ENCODE data around the gene CHRNB1.
"Not testable (repeated sequence)": the region's sequence is repeated elsewhere in the genome, so short reads cannot be mapped to it uniquely, and the experiment has no call there.

Gene CHRNB1

DNA sequence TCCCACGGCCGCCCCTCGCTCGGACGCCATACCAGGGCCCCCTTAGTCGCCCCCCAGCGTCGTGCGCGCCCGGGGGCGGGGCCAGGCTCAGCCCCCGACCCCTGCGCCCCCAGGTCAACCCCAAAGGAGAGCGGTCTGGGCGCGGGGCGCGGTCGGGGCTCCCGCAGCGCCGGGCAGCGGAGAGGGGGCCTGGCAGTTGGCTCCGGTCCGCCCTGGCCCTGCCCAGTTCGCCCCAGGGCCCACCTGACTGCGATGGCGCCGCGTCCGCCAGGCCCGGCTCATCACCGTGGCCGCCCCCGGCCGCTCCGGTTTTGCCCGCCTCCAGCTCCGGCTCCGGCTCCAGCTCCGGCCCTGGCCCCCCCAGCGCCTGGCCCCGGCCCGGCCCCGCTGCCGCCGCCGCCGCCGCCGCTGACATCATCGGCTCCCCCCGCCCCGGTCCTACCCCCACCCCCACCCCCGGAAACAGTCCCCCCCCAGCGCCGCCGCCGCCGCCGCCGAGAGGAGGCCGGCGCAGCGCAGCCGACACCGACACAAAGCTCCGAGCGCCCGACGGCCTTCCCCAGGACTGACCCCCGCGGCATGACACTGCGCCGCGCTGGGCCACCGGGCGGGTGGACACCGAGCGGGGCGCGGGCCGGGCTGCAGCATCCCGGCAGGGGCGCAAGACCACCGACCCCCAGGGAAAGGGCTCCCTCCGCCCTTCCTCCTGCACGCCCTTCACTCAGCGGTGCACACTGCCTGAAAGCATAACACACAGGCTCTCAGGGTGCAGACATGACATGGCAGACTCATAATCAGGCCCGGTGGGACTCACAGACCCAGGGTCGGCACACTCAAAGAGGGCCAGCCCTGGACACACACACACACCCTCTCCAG is 34.6 kb downstream of the CHRNB1 start, which contains the start of gene ZBTB4:
Gene ZBTB4, minus strand, starts transcription at position 419 of the 876 bp plus-strand sequence. CDS start 12,830 bp downstream, outside the sequence.
- no peaks in the 10 kb centered on the region for H3K27me3 Mint-ChIP-seq
- no peaks in the 10 kb centered on the region for H3K9me3 Mint-ChIP-seq
- H3K27ac Mint-ChIP-seq = peak within 1 kb of the TSS; percentile 100
- peaks cover 66% of the 10 kb centered on the region for H3K4me1 Mint-ChIP-seq
- H3K36me3 Mint-ChIP-seq = peaks cover 5% of the 10 kb centered on the region
- ATAC-seq = peak; percentile 21
- H3K4me3 Mint-ChIP-seq = peak within 1 kb of the TSS; percentile 85

DNA sequence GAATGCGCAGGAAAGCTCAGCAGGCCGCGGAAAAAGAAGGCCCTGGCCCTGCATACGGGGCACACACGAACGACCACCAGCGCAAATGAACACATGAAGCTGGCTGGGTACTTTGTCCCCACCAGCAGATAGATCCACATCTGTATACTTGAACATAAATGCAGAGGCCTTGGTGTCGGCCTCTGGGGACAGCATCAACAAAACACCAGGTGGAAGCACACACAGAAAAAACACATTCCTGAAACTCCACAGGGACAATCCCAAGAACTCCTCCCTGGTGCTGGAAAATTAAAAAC is 35.2 kb downstream of the CHRNB1 start:
- Mint-ChIP-seq H3K27ac (peak overlapping the region; percentile 100), H3K27me3 (no peaks in the 10 kb centered on the region), H3K9me3 (no peaks in the 10 kb centered on the region), H3K4me3 (peak overlapping the region; percentile 81), H3K4me1 (peaks cover 72% of the 10 kb centered on the region), H3K36me3 (peaks cover 5% of the 10 kb centered on the region)
- no peak for ATAC-seq

GRCh38 chr17:7481275-7481674 is 36.4 kb downstream of the CHRNB1 start, which contains the start of gene SLC35G6:
SLC35G6 (plus strand) TSS chr17:7481446; CDS start chr17:7481517, 71 bp downstream.
- not testable (repeated sequence) for H3K9me3 Mint-ChIP-seq, H3K27me3 Mint-ChIP-seq, H3K36me3 Mint-ChIP-seq, ATAC-seq
- peak within 1 kb of the TSS; percentile 100 for H3K27ac Mint-ChIP-seq
- H3K4me1 Mint-ChIP-seq = peaks cover 74% of the 10 kb centered on the region
- H3K4me3 Mint-ChIP-seq = peak within 1 kb of the TSS; percentile 81

- Mint-ChIP-seq H3K4me1 (peaks cover 73% of the 10 kb centered on the region), H3K27ac (peak overlapping the region; percentile 100), H3K4me3 (peak overlapping the region; percentile 99)
- H3K36me3 Mint-ChIP-seq, H3K9me3 Mint-ChIP-seq, ATAC-seq, H3K27me3 Mint-ChIP-seq: not testable (repeated sequence)
Measured at GRCh38 chr17:7481842-7482741, 37.2 kb downstream of the CHRNB1 start.

- peaks cover 73% of the 10 kb centered on the region for H3K4me1 Mint-ChIP-seq
- H3K9me3 Mint-ChIP-seq, ATAC-seq, H3K27me3 Mint-ChIP-seq, H3K36me3 Mint-ChIP-seq: not testable (repeated sequence)
- H3K4me3 Mint-ChIP-seq = peak overlapping the region; percentile 99
- peak overlapping the region; percentile 100 for H3K27ac Mint-ChIP-seq
Measured at GRCh38 chr17:7482742-7483088, 37.9 kb downstream of the CHRNB1 start.

GRCh38 chr17:7483255-7484066 is 38.6 kb downstream of the CHRNB1 start:
- H3K27ac Mint-ChIP-seq = peak overlapping the region; percentile 100
- peak; percentile 81 for ATAC-seq
- H3K36me3 Mint-ChIP-seq = no peaks in the 10 kb centered on the region
- H3K27me3 Mint-ChIP-seq = no peaks in the 10 kb centered on the region
- H3K4me1 Mint-ChIP-seq = peaks cover 71% of the 10 kb centered on the region
- no peaks in the 10 kb centered on the region for H3K9me3 Mint-ChIP-seq
- peak overlapping the region; percentile 99 for H3K4me3 Mint-ChIP-seq

GRCh38 chr17:7484067-7484918 is 39.4 kb downstream of the CHRNB1 start, which contains the start of gene POLR2A:
POLR2A (plus strand) TSS chr17:7484366.
- Mint-ChIP-seq H3K27me3 (no peaks in the 10 kb centered on the region), H3K27ac (peak within 1 kb of the TSS; percentile 100)
- peak; percentile 84 for ATAC-seq

GRCh38 chr17:7484919-7485377 is 40.1 kb downstream of the CHRNB1 start:
- peaks cover 9% of the 10 kb centered on the region for H3K36me3 Mint-ChIP-seq

More at GRCh38 chr17:7484067-7484918, 39.4 kb downstream of the CHRNB1 start, which contains the start of gene POLR2A:
- Mint-ChIP-seq H3K36me3 (peaks cover 7% of the 10 kb centered on the region), H3K4me3 (peak within 1 kb of the TSS; percentile 99), H3K4me1 (peaks cover 74% of the 10 kb centered on the region), H3K9me3 (no peaks in the 10 kb centered on the region)

DNA sequence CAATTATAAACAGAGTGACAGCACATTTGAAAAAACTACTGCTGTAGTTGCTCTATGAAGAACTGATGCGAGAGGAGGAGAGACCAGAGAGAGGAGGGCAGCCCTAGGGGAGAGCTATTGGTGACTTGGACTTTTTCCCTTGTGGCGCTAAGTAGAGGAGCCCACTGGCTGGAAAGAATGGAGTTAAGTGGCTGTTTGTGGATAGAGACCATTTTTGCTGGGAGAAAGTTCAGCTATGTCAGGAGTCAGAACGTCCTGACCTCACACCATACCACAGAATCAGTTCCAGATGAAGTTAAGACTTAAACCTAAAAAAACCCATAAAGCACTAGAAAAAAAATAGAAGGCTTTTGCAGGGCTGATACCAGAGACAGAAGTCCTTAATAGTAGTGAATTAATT is 41.3 kb downstream of the CHRNB1 start:
- peaks cover 82% of the 10 kb centered on the region for H3K4me1 Mint-ChIP-seq
- no peaks in the 10 kb centered on the region for H3K27me3 Mint-ChIP-seq
- peaks cover 14% of the 10 kb centered on the region for H3K36me3 Mint-ChIP-seq
- no peaks in the 10 kb centered on the region for H3K9me3 Mint-ChIP-seq
- peak overlapping the region; percentile 76 for H3K4me3 Mint-ChIP-seq
- peak overlapping the region; percentile 100 for H3K27ac Mint-ChIP-seq
- no peak for ATAC-seq

More at GRCh38 chr17:7484919-7485377, 40.1 kb downstream of the CHRNB1 start:
- no peak for ATAC-seq
- Mint-ChIP-seq H3K4me1 (peaks cover 79% of the 10 kb centered on the region), H3K9me3 (no peaks in the 10 kb centered on the region), H3K27ac (peak overlapping the region; percentile 100), H3K4me3 (peak overlapping the region; percentile 99), H3K27me3 (no peaks in the 10 kb centered on the region)

DNA sequence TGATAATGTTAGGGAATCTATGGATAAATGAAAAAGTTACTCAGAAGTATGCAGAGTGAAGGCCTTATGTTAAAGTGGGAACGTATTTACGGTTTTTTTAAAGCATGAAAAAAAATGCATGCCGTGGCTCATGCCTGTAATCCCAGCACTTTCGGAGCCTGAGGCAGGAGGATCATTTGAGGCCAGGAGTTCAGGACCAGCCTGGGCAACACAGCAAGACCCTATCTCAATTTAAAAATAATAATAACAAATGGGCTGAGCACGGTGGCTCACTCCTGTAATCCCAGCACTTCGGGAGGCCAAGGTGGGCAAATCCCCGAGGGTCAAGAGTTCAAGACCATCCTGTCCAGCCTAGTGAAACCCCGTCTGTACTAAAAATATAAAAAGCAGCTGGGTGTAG is 45.3 kb downstream of the CHRNB1 start:
- Mint-ChIP-seq H3K4me3 (no peak overlapping the region), H3K36me3 (peaks cover 36% of the 10 kb centered on the region), H3K4me1 (peaks cover 81% of the 10 kb centered on the region), H3K27ac (peak overlapping the region; percentile 15), H3K9me3 (no peaks in the 10 kb centered on the region), H3K27me3 (no peaks in the 10 kb centered on the region)
- no peak for ATAC-seq

- no peak overlapping the region for H3K4me3 Mint-ChIP-seq
- H3K27ac Mint-ChIP-seq = peak overlapping the region; percentile 40
- H3K27me3 Mint-ChIP-seq = no peaks in the 10 kb centered on the region
- H3K9me3 Mint-ChIP-seq = no peaks in the 10 kb centered on the region
- ATAC-seq = no peak
- H3K36me3 Mint-ChIP-seq = peaks cover 50% of the 10 kb centered on the region
- peaks cover 69% of the 10 kb centered on the region for H3K4me1 Mint-ChIP-seq
Measured at GRCh38 chr17:7491583-7491982, 46.7 kb downstream of the CHRNB1 start.

DNA sequence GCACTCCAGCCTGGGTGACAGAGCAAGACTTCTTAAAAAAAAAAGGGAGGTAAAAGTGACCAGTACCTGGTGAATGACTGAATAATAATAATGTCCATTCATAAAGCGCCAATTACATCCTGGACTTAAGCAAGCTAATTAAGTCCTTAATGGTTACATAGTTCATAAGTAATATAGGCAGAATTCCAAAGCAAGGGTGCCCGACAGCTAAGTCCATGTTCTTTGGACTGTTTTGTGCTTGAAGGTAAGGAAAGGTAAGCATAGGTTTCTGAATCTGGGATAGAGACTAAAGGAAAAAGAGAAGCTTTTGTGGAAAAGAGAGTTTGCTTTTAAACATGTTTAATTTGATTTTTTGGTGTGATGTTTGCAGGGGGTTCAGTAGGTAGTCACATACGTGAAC is 49.1 kb downstream of the CHRNB1 start:
- Mint-ChIP-seq H3K27ac (no peak overlapping the region), H3K36me3 (peaks cover 59% of the 10 kb centered on the region), H3K9me3 (no peaks in the 10 kb centered on the region), H3K27me3 (no peaks in the 10 kb centered on the region), H3K4me1 (peaks cover 50% of the 10 kb centered on the region), H3K4me3 (no peak overlapping the region)
- no peak for ATAC-seq

GRCh38 chr17:7495906-7496434 is 51.1 kb downstream of the CHRNB1 start:
- Mint-ChIP-seq H3K27ac (no peak overlapping the region), H3K36me3 (peaks cover 62% of the 10 kb centered on the region), H3K27me3 (no peaks in the 10 kb centered on the region), H3K4me1 (peaks cover 31% of the 10 kb centered on the region), H3K4me3 (no peak overlapping the region), H3K9me3 (no peaks in the 10 kb centered on the region)
- no peak for ATAC-seq

Data from stimulated activated memory B cell treated with anti-CD40 and anti-IgM and Interleukin-4, amounts not matched to agents 10 μg/mL and 1 μg/mL and 100 μg/mL, for 72 hours (primary cell).